Vagina (tissue), 2 donors: ENCODE results near the gene RGS19.

Source experiments
- CTCF ChIP-seq, 3 experiments: fragments of 450-650 bp in 2 of 3; fragments of 200-600 bp in 1 of 3; sonication (generic) in 1 of 3; IDR thresholded peaks; one replicate each; pipeline ENCODE4 v1.5.1; 2017 to 2019; ENCODE audit warnings: antibody characterized with exemption in 3 of 3, mild to moderate bottlenecking in 2 of 3, moderate library complexity in 2 of 3
- POLR2A ChIP-seq, 2 donors: fragments of 450-650 bp; IDR thresholded peaks; one replicate each; pipeline ENCODE4 v1.6.1; 2017; ENCODE audit warnings: antibody characterized with exemption in 2 of 2, mild to moderate bottlenecking in 2 of 2, moderate library complexity in 2 of 2
- POLR2AphosphoS5 ChIP-seq, 2 donors: sonication (generic); formaldehyde crosslinking; IDR thresholded peaks; one replicate each; pipeline ENCODE4 v1.9.0; 2017; ENCODE audit warnings: antibody characterized with exemption in 2 of 2, mild to moderate bottlenecking in 2 of 2, low read depth in 1 of 2; ENCODE audit not compliant: insufficient read depth in 1 of 2

DNA sequence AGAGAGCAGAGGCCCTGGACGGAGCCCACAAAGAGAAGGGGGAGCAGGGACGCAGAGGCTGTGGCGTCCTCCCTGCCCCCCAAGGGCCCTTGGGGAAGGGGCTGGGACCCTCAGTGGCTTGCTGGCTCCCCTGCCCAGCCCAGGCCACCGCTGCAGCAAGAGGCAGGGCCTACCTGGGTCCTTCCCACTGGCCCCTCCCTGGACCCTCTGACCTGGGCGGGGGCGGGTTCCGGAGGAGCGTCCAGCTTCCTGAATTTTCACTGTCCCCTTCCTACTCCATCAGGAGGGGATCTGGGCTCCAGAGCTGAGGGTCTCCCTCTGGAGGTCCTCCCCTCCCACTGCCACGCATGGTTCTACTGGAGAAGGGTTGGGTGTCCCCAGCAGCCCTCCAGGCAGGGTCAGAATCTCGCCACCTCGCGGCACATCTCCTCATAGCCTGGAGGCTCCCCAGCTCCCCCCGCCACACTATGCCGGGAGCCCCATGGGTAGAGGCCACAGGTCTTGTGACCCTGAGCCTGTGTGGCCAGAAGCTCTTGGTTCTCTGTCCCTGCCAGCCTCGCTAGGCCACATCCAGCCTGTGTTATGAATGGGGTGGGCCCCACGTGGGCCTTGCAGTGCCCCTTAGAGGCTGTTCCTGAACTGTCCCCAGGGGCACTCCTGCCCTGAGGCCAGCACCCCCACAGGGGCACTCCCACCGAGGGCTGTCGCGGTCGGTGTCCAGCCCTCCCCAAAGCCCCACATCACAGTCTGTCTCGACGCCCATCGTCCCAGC, 28.9 kb downstream of the RGS19 start:
- TF ChIP-seq CTCF (IDR thresholded peaks at IDR 0.05), result no peak
- no peak for TF ChIP-seq POLR2AphosphoS5 (IDR thresholded peaks at IDR 0.05; ENCODE audit: insufficient read depth in 1 of 2, low read depth in 1 of 2)
- no peak for TF ChIP-seq POLR2A (IDR thresholded peaks at IDR 0.05)
